ENCODE measurements around the gene BCL2L13. TPM values are rescaled to one million over a fixed set of nuclear protein-coding genes. Genes with fewer than 3 reads are reported as not detected.
"Not testable (repeated sequence)": the region's sequence is repeated elsewhere in the genome, so short reads cannot be mapped to it uniquely, and the experiment has no call there.

BCL2L13 gene
- total and polyA plus RNA-seq, 9 donors, result 35.2 to 46.4 (median 40.2) TPM

DNA sequence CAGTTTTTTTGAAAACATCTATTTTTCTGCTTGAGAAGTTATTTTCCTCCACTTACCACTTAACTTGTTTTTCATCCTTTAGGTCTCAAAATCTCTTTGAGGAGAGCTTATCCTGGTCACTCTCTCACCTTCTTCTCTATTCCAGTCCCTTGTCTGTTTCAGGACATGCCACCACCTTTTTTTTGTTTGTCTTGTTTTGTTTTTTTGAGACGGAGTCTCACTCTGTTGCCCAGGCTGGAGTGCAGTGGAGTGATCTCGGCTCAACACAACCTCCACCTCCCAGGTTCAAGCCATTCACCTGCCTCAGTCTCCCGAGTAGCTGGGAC lies 4.6 kb upstream of the BCL2L13 start:
- Histone ChIP-seq H3K36me3 (ENCODE audit: control insufficient read depth, insufficient read depth, low read length) (no peaks in the 10 kb centered on the region), H3K4me1 (ENCODE audit: control insufficient read depth, insufficient read depth, low read length) (peaks cover 13% of the 10 kb centered on the region), H3K4me3 (ENCODE audit: low read length) (no peak overlapping the region), H3K27ac (ENCODE audit: low read length) (no peak overlapping the region), H3K27me3 (ENCODE audit: control insufficient read depth, insufficient read depth, low read length) (no peaks in the 10 kb centered on the region), H3K9me3 (replicated peaks; ENCODE audit: control insufficient read depth, low read depth, low read length) (no peaks in the 10 kb centered on the region)
- no peak for DNase-seq
- WGBS (ENCODE audit: insufficient coverage), result no CpG with 5 or more reads among the region's 3 CpGs

DNA sequence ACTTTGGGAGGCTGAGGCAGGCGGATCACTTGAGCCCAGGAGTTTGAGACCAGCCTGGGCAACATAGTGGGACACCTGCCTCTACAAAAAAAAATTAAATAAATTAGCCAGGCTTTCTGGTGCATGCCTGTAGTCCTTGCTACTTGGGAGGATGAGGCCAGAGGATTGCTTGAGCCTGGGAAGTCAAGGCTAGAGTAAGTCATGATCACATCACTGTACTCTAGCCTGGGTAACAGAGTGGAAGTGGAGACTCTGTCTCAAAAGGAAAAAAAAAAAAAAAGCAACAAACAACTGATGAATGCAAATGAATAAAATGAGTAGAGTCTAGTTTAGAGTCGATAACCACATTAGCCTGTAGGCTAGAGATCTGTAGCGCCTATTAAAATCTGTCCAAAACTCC lies 3.9 kb upstream of the BCL2L13 start:
- no CpG with 5 or more reads among the region's 3 CpGs for WGBS (ENCODE audit: insufficient coverage)
- H3K27ac ChIP-seq (ENCODE audit: low read length), result no peak overlapping the region

DNA sequence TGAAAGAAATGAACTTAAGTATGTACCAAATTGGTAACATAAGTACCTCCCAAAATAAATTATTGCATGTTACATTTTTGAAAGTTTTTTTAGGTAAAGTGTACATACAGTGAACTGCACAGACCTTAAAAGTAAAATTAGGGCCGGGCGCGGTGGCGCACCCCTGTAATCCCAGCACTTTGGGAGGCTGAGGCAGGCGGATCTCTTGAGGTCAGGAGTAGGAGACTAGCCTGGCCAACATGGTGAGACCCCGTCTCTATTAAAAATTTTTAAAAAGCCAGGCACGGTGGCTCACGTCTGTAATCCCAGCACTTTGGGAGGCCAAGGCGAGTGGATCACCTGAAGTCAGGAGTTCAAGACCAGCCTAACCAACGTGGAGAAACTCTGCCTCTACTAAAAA lies 1.7 kb upstream of the BCL2L13 start:
- not testable (repeated sequence) for H3K4me3 ChIP-seq (ENCODE audit: low read length); H3K36me3 ChIP-seq (ENCODE audit: control insufficient read depth, insufficient read depth, low read length); DNase-seq; H3K9me3 ChIP-seq (replicated peaks; ENCODE audit: control insufficient read depth, low read depth, low read length); H3K27ac ChIP-seq (ENCODE audit: low read length); H3K27me3 ChIP-seq (ENCODE audit: control insufficient read depth, insufficient read depth, low read length)
- 99% methylated on average over 7 of the region's 10 CpGs for WGBS (ENCODE audit: insufficient coverage)
- H3K4me1 ChIP-seq (ENCODE audit: control insufficient read depth, insufficient read depth, low read length), result peaks cover 11% of the 10 kb centered on the region

More for the DNA sequence above, 3.9 kb upstream of the BCL2L13 start:
- Histone ChIP-seq H3K9me3 (replicated peaks; ENCODE audit: control insufficient read depth, low read depth, low read length) (no peaks in the 10 kb centered on the region), H3K27me3 (ENCODE audit: control insufficient read depth, insufficient read depth, low read length) (no peaks in the 10 kb centered on the region), H3K36me3 (ENCODE audit: control insufficient read depth, insufficient read depth, low read length) (no peaks in the 10 kb centered on the region), H3K4me1 (ENCODE audit: control insufficient read depth, insufficient read depth, low read length) (peaks cover 10% of the 10 kb centered on the region), H3K4me3 (ENCODE audit: low read length) (no peak overlapping the region)
- DNase-seq, result no peak

DNA sequence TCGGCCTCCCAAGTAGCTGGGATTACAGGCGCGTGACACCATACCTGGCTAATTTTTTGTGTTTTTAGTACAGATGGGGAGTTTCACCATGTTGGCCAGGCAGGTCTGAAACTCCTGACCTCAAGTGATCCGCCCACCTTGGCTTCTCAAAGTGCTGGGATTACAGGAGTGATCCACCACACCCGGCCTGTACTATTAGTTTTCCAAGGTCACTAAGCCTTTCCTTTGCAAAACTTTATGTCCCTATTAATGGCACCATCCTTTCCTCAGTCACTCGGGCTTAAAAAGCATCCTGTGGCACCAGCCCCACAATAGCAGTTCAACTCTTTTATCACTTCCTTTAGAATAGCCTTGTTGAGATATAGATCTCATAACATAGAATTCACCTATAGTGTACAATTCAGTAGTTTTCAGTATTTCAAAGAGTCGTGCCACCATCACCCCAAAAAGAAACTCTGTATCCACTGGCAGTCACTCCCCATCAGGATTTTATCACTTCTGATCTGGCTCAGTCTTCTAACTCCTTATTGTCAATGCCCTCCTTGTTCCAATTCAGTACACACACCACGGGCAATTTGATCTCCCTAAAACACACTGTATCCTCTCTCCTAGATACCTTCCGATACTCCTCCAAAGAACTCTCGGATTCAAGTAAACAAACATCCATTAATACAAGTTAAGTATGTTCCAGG lies 921 bp upstream of the BCL2L13 start:
- H3K9me3 ChIP-seq (replicated peaks; ENCODE audit: control insufficient read depth, low read depth, low read length), result no peaks in the 10 kb centered on the region
- peak overlapping the region; percentile 98 for H3K27ac ChIP-seq (ENCODE audit: low read length)
- peak overlapping the region; percentile 74 for H3K4me3 ChIP-seq (ENCODE audit: low read length)
- H3K4me1 ChIP-seq (ENCODE audit: control insufficient read depth, insufficient read depth, low read length), result peaks cover 11% of the 10 kb centered on the region
- no peaks in the 10 kb centered on the region for H3K36me3 ChIP-seq (ENCODE audit: control insufficient read depth, insufficient read depth, low read length)
- 70% methylated on average over 6 of the region's 10 CpGs for WGBS (ENCODE audit: insufficient coverage)
- DNase-seq, result no peak
- no peaks in the 10 kb centered on the region for H3K27me3 ChIP-seq (ENCODE audit: control insufficient read depth, insufficient read depth, low read length)

DNA sequence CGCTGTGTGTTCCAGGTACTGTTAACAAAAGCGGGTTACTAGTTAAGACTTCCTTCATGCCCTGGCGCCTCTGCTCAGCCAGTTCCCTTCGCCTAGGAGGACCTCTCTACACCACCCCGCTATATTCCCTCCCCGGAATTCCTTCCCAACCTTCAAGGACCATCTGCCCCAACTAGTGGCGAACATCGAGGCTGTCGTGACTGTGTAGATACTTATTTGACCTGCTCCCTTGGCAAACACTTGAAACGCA lies 450 bp upstream of the BCL2L13 start:
- Histone ChIP-seq H3K4me1 (ENCODE audit: control insufficient read depth, insufficient read depth, low read length) (peaks cover 11% of the 10 kb centered on the region), H3K27ac (ENCODE audit: low read length) (peak overlapping the region; percentile 98), H3K27me3 (ENCODE audit: control insufficient read depth, insufficient read depth, low read length) (no peaks in the 10 kb centered on the region), H3K9me3 (replicated peaks; ENCODE audit: control insufficient read depth, low read depth, low read length) (no peaks in the 10 kb centered on the region), H3K4me3 (ENCODE audit: low read length) (peak overlapping the region; percentile 74), H3K36me3 (ENCODE audit: control insufficient read depth, insufficient read depth, low read length) (no peaks in the 10 kb centered on the region)
- WGBS (ENCODE audit: insufficient coverage), result 3% methylated on average over 7 of the region's 10 CpGs
- DNase-seq, result no peak

DNA sequence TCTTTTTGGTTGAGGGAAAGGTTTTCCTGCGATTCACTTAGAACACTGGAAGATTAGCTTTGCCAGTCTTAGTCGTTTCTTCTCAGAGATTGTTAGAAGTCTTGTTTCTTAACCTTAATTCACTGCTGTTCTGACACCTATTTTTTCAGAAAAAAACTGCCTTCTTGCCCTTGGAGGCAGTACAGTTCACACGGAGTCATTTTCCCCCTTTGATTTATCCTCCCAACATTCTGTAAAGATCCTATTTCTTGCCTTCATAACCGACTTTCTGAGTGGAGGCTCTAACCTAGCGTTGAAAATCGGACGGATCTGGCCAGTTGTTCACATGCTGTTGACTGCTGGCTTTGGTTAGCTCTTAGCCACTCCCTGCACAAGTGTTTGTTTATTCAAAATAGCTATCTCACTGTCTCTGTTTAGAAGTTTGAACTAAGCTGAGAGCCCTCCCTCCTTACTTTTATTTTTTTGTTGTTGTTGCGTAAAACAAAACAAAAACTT lies 737 bp downstream of the BCL2L13 start:
- no peaks in the 10 kb centered on the region for H3K36me3 ChIP-seq (ENCODE audit: control insufficient read depth, insufficient read depth, low read length)
- 0% methylated on average over 3 of the region's 8 CpGs for WGBS (ENCODE audit: insufficient coverage)
- peak overlapping the region; percentile 74 for H3K4me3 ChIP-seq (ENCODE audit: low read length)
- DNase-seq, result peak; percentile 87
- no peaks in the 10 kb centered on the region for H3K9me3 ChIP-seq (replicated peaks; ENCODE audit: control insufficient read depth, low read depth, low read length)
- H3K27ac ChIP-seq (ENCODE audit: low read length), result peak overlapping the region; percentile 98
- peaks cover 11% of the 10 kb centered on the region for H3K4me1 ChIP-seq (ENCODE audit: control insufficient read depth, insufficient read depth, low read length)
- H3K27me3 ChIP-seq (ENCODE audit: control insufficient read depth, insufficient read depth, low read length), result no peaks in the 10 kb centered on the region

DNA sequence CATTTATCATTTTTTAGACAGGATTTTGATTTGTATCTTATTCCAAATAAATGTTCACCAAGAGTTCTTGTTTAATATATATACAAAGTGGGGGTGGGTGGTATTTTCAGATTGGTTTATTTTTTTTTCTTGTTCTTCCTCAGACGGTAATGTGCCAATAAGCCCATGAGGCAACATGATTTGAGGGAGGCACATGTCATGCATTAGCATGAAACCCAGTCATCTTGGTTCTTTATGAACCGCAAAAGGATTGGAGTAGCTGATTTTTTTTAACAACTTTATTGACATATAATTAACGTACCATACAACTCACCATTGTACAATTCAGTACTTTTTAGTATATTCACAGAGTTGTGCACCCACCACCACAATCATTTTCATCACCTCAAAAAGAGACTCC lies 2.7 kb downstream of the BCL2L13 start:
- H3K4me3 ChIP-seq (ENCODE audit: low read length), result no peak overlapping the region
- H3K4me1 ChIP-seq (ENCODE audit: control insufficient read depth, insufficient read depth, low read length), result peaks cover 11% of the 10 kb centered on the region
- no peak overlapping the region for H3K27ac ChIP-seq (ENCODE audit: low read length)
- H3K36me3 ChIP-seq (ENCODE audit: control insufficient read depth, insufficient read depth, low read length), result no peaks in the 10 kb centered on the region
- no peaks in the 10 kb centered on the region for H3K27me3 ChIP-seq (ENCODE audit: control insufficient read depth, insufficient read depth, low read length)
- no peaks in the 10 kb centered on the region for H3K9me3 ChIP-seq (replicated peaks; ENCODE audit: control insufficient read depth, low read depth, low read length)
- no peak for DNase-seq
- 100% methylated on average over 1 of the region's 3 CpGs for WGBS (ENCODE audit: insufficient coverage)

DNA sequence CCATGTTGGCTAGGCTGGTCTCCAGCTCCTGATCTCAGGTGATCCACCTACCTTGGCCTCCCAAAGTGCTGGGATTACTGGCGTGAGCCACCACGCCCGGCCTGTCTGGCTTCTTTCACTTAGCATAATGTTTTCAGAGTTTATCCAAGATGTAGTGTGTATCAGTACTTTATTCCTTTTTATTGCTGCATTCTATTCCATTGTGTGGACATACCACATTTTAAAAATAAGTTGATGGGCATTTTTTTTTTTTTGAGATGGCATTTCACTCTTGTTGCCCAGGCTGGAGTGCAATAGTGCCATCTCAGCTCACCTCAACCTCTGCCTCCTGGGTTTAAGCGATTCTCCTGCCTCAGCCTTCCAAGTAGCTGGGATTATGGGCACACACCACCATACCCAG lies 3.8 kb downstream of the BCL2L13 start:
- DNase-seq; H3K27ac ChIP-seq (ENCODE audit: low read length); H3K9me3 ChIP-seq (replicated peaks; ENCODE audit: control insufficient read depth, low read depth, low read length); H3K4me3 ChIP-seq (ENCODE audit: low read length); H3K27me3 ChIP-seq (ENCODE audit: control insufficient read depth, insufficient read depth, low read length); H3K36me3 ChIP-seq (ENCODE audit: control insufficient read depth, insufficient read depth, low read length): not testable (repeated sequence)
- peaks cover 10% of the 10 kb centered on the region for H3K4me1 ChIP-seq (ENCODE audit: control insufficient read depth, insufficient read depth, low read length)
- no CpG with 5 or more reads among the region's 4 CpGs for WGBS (ENCODE audit: insufficient coverage)

DNA sequence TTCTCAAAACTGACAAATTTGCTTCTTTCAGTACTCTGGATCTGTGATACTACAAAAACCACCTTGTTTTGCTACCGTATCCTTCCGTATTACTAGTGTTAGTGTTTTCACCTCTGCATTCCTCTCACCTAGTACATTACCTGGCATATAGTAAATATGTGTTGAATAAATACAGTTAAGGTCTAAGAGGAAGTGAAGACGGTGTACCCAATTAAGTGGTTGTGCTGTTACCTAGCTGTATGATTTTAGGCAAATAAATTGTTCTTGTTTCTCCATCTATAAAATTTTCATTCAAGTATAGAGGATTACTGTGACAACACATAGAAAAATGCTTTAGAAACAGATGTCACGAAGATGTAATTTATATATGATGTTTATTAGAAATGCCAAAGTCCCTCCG lies 8.9 kb downstream of the BCL2L13 start:
- no peak overlapping the region for H3K27ac ChIP-seq (ENCODE audit: low read length)
- 100% methylated on average over 2 of the region's 5 CpGs for WGBS (ENCODE audit: insufficient coverage)
- no peak for DNase-seq

DNA sequence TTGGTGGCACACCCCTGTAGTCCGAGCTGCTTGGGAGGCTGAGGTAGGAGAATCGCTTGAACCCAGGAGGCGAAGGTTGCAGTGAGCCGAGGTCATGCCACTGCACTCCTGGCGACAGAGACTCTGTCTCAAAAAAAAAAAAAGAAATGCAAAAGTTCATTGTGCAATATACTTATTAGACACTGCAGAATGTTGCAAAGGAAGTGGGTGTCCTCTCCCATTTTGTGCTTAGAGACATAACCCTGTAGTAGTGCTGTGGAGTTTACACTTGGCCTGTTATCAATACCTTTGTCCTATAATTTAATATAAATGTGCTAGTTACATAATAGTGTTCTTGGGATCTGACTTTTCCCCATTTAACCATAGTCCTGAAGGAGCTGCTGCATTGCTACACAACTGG lies 9.4 kb downstream of the BCL2L13 start:
- no peaks in the 10 kb centered on the region for H3K36me3 ChIP-seq (ENCODE audit: control insufficient read depth, insufficient read depth, low read length)
- WGBS (ENCODE audit: insufficient coverage), result 96% methylated on average over 4 of the region's 5 CpGs
- H3K4me3 ChIP-seq (ENCODE audit: low read length), result no peak overlapping the region
- no peak for DNase-seq
- no peaks in the 10 kb centered on the region for H3K4me1 ChIP-seq (ENCODE audit: control insufficient read depth, insufficient read depth, low read length)
- H3K27ac ChIP-seq (ENCODE audit: low read length), result no peak overlapping the region
- no peaks in the 10 kb centered on the region for H3K27me3 ChIP-seq (ENCODE audit: control insufficient read depth, insufficient read depth, low read length)
- no peaks in the 10 kb centered on the region for H3K9me3 ChIP-seq (replicated peaks; ENCODE audit: control insufficient read depth, low read depth, low read length)

More for the DNA sequence above, 8.9 kb downstream of the BCL2L13 start:
- Histone ChIP-seq H3K27me3 (ENCODE audit: control insufficient read depth, insufficient read depth, low read length) (no peaks in the 10 kb centered on the region), H3K9me3 (replicated peaks; ENCODE audit: control insufficient read depth, low read depth, low read length) (no peaks in the 10 kb centered on the region), H3K36me3 (ENCODE audit: control insufficient read depth, insufficient read depth, low read length) (no peaks in the 10 kb centered on the region), H3K4me3 (ENCODE audit: low read length) (no peak overlapping the region), H3K4me1 (ENCODE audit: control insufficient read depth, insufficient read depth, low read length) (no peaks in the 10 kb centered on the region)

DNA sequence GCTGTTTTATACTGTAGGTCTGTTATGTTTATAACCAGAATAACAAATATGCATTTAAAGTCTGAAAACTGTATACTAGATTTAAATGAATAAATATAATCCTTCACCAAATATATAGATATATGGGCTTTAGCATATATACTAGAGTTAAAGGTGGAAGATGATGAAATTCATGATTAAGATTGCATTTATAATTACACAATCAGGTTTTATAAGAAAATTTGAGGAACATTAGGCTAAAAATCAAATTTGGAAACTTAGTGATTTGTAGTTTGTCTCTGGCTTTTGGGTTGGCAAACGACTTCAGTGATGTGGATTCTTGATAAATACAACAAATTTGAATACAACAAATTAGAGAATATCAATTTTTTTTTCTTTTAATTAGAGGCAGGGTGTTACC lies 10.0 kb downstream of the BCL2L13 start:
- Histone ChIP-seq H3K27me3 (ENCODE audit: control insufficient read depth, insufficient read depth, low read length) (no peaks in the 10 kb centered on the region), H3K4me1 (ENCODE audit: control insufficient read depth, insufficient read depth, low read length) (no peaks in the 10 kb centered on the region), H3K36me3 (ENCODE audit: control insufficient read depth, insufficient read depth, low read length) (no peaks in the 10 kb centered on the region), H3K27ac (ENCODE audit: low read length) (no peak overlapping the region), H3K9me3 (replicated peaks; ENCODE audit: control insufficient read depth, low read depth, low read length) (no peaks in the 10 kb centered on the region), H3K4me3 (ENCODE audit: low read length) (no peak overlapping the region)
- no CpG with 5 or more reads among the region's 1 CpG for WGBS (ENCODE audit: insufficient coverage)
- DNase-seq, result no peak
